ENCODE results near the gene ZSWIM7. TPM values are rescaled to one million over a fixed set of nuclear protein-coding genes. Genes with fewer than 3 reads are reported as not detected.

Gene ZSWIM7
- total RNA-seq, 1 experiment from 2014 or later: 37.8 TPM

GRCh38 chr17:15947271-15947670, 52.2 kb downstream of the ZSWIM7 start:
- Histone ChIP-seq H2BK120ac (ENCODE audit: low read depth, low read length, poor library complexity, severe bottlenecking) (no peak overlapping the region), H2BK5ac (ENCODE audit: insufficient read length, low read length) (no peak overlapping the region), H3K9me3 (ENCODE audit: control insufficient read depth, low read depth, low read length) (no peaks in the 10 kb centered on the region), H4K5ac (ENCODE audit: insufficient read length, low read depth, low read length) (no peak overlapping the region), H3K23ac (ENCODE audit: insufficient read length, low read depth, low read length) (no peak overlapping the region), H2AFZ (ENCODE audit: low read length) (no peak overlapping the region), H3K27me3 (ENCODE audit: insufficient read depth, low read length) (peaks cover 15% of the 10 kb centered on the region; the same call in 1 of the 2 replicates), H2BK15ac (ENCODE audit: low read depth, low read length) (no peak overlapping the region), H3K4me2 (ENCODE audit: insufficient read depth, insufficient read length, low read length) (no peak overlapping the region), H3K79me1 (ENCODE audit: insufficient read depth, low read depth, low read length, poor library complexity, severe bottlenecking) (no peaks in the 10 kb centered on the region), H3K9ac (ENCODE audit: extremely low read depth, insufficient read length, low read length) (no peak overlapping the region), H3K4me1 (ENCODE audit: insufficient read depth, low read length) (no peaks in the 10 kb centered on the region), H3K27ac (ENCODE audit: insufficient read length, low read depth, low read length) (no peak overlapping the region), H3K18ac (ENCODE audit: insufficient read length, low read depth, low read length) (no peak overlapping the region), H3K23me2 (ENCODE audit: insufficient read length, low read depth, low read length, poor library complexity, severe bottlenecking) (peaks cover 15% of the 10 kb centered on the region), H2BK12ac (ENCODE audit: insufficient read length, low read depth, low read length) (no peak overlapping the region), H4K20me1 (ENCODE audit: control insufficient read depth, insufficient read depth, insufficient read length) (no peaks in the 10 kb centered on the region), H3K4ac (ENCODE audit: low read depth, low read length) (no peak overlapping the region), H3T11ph (ENCODE audit: low read length) (no peak overlapping the region), H2BK20ac (ENCODE audit: low read depth, low read length, poor library complexity, severe bottlenecking) (no peak overlapping the region), H3K79me2 (ENCODE audit: insufficient read depth, low read length) (no peaks in the 10 kb centered on the region), H3K14ac (ENCODE audit: insufficient read depth, low read length) (no peak overlapping the region), H4K91ac (ENCODE audit: insufficient read length, low read depth, low read length) (no peak overlapping the region), H4K8ac (replicated peaks; ENCODE audit: insufficient read length, low read depth, low read length) (no peak overlapping the region), H2AK5ac (ENCODE audit: insufficient read length, low read length) (no peak overlapping the region), H3K56ac (ENCODE audit: insufficient read length, low read depth, low read length) (no peak overlapping the region)
- Mint-ChIP-seq H3K27me3 (ENCODE audit: low read depth) (peaks cover 43% of the 10 kb centered on the region), H3K4me1 (peaks cover 9 to 13% of the 10 kb centered on the region in 2 experiments; a peak in 3 of 4 replicates), H3K4me3 (no peak overlapping the region; a peak in 1 of 5 replicates), H3K9me3 (peaks cover 0 to 6% of the 10 kb centered on the region in 2 experiments; a peak in 2 of 5 replicates), H3K36me3 (ENCODE audit: insufficient read depth in 1 of 3, low read depth in 3 of 3) (peaks cover 0 to 4% (median 0%) of the 10 kb centered on the region in 3 experiments; a peak in 3 of 7 replicates), H3K27ac (no peak overlapping the region; a peak in 1 of 7 replicates)
- no peak for DNase-seq
- no CpG with 5 or more reads among the region's 3 CpGs for WGBS (ENCODE audit: extremely low coverage, insufficient read length, low lambda C conversion rate)
- no peak for TF ChIP-seq CTCF (conservative IDR thresholded peaks at IDR 0.05)
